GM19397 (cell line): Measurements from ENCODE around the gene ASB11.

ENCODE experiments used
- ATAC-seq: cut with Tn5 transposase; IDR thresholded peaks from one replicate; pipeline ENCODE4 v1.9.1; 2021; ENCODE audit warnings: mild to moderate bottlenecking, moderate library complexity; ENCODE audit not compliant: unreplicated experiment

The ASB11 gene, protein sequence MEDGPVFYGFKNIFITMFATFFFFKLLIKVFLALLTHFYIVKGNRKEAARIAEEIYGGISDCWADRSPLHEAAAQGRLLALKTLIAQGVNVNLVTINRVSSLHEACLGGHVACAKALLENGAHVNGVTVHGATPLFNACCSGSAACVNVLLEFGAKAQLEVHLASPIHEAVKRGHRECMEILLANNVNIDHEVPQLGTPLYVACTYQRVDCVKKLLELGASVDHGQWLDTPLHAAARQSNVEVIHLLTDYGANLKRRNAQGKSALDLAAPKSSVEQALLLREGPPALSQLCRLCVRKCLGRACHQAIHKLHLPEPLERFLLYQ

DNA sequence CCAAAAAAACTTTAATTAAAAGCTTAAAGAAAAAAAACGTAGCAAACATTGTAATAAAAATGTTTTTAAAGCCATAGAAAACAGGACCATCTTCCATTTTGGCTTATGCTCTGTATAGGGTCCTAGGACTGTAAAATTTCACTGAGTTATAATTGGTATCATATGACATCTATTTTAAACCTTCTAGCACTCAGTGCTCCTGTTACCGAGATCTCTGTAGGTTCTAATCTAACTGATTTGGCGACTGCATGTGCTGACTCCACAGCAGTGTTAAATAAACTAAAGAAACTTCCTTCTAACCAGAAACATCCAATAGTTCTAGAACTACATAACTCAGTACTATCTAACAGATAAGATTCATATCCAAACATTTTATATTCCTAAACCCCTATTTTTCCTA lies at the start of gene ASB11:
Gene ASB11 (minus strand): TSS at position 132 of the 400 bp plus-strand sequence. CDS start 35 bp downstream, at position 97.
- ATAC-seq: no peak

DNA sequence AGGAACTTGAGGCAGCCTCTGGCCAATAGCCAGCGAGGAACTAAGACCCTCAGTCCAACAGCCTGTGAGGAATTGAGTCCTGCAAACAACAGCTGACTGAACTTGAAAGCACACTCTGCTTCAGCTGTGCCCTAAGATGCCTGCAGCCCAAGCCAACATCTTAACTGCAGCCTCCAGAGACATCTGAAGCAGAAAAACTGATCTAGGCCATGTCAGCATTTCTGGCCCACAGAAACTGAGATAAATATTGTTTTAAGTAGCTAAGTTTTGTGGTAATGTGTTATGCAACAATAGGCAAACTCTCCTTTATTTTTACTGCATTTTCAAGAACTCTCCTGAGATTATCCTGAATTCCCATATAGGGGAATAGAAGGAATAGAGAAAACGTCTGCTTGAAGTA lies 44.3 kb upstream of the ASB11 start:
- ATAC-seq: no peak

DNA sequence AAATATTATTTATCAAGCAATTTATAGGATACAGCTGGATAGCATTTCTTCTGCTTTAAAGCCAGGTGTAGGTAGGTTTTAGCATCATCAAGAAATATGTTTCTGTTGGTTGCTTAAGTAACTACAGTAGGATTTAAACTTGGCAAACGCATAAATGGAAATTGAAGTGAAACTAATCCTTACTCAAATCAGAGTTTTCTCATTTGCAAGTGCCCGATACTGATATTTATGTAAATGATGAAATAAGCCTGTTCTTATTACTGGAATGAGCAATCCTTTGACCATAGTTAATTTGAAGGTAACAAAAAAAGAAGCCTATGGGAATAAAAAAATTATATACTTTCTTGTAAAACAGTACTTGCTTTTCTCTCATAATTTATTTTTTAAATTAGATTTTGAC lies 43.1 kb upstream of the ASB11 start:
- ATAC-seq: no peak

DNA sequence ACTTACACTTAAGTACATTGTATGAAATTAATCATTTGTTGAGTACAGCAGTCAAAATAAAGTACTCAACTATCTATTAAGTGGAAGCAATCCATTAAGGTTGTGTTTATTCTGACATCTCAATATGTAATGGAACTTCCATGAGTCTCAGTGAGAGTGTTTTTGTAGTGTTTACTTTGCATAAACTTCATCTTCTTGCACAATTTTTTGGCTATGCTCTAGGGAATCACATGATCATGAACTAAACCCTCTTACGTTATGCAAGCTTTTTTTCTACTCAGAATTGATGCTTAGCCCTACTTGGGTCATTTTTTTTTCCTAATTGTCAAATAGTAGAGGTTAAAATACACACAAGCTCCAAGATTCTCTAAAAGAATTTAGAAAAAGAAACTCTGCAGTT lies 41.0 kb upstream of the ASB11 start:
- no peak for ATAC-seq

DNA sequence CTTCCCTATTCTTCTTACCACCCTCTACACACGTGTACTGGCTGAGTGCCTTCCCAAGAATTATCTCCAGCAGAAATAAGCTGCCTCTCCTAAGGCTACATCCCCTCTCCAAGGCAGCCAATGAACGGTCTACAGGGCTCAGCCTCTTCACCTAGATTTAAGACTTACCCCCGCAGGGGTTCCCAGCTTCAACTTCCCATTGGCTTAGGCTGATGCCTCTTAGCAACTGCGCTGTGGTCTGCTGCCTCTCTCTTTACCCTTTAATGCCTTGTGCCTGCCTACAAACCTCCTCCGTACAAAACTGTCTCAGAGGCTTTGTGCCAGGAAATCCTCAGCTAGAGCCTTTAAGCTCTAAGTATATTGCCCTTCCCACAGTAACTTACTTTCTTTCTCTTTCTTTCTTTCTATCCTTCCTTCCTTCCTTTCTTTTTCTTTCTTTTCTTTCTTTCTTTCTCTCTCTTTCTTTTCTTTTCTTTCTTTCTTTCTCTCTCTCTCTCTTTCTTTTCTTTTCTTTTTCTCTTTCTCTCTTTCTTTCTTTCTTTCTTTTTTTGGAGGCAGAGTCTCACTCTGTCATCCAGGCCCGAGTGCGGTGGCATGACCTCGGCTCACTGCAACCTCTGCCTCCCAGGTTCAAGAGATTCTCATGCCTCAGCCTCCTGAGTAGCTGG lies 35.0 kb upstream of the ASB11 start:
- no peak for ATAC-seq

DNA sequence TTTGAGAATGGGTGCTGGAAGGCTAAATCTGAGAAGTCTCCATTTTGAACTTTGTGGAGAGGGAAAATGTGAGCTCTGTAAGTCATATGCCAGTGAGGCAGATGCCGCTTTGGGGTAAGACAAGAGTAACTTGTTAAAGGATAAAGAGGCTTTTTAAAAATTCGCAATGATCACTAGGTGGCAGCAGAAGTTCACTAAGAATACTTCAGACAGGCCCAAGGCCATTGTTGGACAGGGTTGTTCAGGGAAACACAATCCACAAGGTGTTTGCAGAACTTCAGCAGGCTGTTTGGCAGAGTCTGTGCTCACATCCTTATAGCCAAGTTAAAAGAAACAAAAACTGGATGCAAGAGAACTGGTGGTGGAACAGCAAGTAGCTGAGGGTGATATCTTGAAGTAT lies 33.6 kb upstream of the ASB11 start:
- no peak for ATAC-seq

DNA sequence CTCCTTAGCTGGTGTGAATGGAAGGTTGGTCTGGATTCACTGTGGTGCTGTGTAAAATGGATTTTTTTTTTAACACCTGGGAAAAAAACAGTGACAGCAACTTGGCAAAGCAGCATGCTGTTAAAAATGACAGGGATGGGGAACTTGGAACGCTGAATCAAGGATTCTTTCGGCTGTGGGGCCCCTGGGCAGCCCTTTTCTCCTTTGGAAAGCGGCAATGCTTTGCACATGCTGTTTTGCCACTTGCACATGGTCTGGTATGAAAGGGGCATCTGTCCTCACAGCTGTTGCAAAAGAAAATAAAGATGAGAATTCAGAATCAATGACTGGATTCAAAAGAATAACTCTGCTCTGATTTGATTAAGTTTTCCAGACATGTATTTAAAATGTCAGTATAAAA lies 30.5 kb upstream of the ASB11 start:
- ATAC-seq: no peak

DNA sequence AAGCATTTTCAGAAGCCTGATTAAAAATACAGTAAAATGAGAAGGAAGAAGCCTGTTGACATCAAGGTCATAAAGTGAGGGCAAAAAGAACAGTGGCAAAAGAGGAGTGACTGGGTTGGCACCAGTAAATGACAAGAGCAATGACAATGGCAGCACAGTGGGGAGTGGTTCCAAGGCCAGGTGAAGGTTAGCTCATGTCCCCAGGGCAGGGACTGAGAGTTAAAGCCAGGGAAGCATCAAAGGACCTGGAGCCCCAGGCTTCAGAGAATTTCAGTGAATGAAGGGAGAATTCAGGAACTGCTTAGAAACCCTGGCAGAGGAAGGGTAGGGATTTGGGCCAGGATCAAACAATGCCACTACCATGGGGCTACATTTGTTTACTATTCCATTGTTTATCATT lies 28.7 kb upstream of the ASB11 start:
- ATAC-seq: no peak

DNA sequence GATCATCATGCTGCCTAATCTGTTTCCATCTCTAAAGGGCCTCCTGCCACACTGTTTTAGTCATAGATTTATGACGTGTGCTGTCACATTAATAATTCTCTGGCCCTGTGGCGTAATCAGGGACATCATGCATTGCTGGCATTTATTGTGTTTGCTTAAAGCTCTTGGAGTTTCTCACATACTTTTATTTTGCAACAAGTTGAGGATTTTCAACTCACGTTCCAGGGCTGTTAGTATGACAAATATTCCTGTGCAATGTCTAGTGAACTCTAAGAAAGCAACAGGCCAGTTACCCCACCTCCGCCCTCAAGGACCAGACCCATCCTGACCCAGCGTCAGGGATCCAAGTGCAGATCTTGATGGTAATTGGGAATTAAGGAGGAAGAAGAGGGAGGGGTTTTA lies 27.6 kb upstream of the ASB11 start:
- no peak for ATAC-seq

DNA sequence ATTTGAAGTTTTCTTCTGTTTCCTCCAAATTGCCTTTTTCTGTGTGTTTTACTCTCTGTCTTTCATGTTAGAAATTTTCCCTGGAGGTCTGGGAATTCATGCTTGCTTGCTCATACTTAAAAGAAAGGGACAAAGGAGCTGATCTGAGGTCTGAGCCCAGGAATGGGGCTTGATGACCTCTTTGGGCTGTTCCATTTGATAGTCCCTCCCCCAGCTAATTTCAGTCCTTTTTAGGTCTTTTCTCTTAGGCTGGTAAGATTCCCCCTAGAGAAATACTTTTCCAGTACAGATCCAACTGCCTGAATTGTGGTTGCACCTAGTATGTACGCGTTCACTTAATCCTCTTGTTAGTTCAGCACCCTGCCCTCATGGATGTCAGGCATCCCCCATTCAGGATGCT lies 25.4 kb upstream of the ASB11 start:
- ATAC-seq: no peak

DNA sequence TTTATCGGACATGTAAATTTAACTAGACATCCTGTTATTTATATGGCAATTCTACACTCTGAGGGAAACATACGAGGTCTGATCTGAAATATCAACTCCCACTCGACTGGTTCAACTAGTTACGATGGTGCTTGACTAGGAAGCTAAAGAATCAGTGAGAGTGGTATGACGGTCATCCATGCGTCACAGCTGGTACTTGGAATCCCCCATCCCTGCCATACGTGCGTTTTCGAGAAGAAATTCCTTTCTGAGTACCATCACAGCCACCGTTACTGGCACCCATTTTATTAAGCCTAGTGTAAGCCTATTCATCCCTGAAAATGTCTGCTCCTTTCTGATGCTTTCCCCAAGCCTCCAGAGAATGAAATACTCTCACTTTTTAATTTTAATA lies 20.6 kb upstream of the ASB11 start:
- no peak for ATAC-seq

DNA sequence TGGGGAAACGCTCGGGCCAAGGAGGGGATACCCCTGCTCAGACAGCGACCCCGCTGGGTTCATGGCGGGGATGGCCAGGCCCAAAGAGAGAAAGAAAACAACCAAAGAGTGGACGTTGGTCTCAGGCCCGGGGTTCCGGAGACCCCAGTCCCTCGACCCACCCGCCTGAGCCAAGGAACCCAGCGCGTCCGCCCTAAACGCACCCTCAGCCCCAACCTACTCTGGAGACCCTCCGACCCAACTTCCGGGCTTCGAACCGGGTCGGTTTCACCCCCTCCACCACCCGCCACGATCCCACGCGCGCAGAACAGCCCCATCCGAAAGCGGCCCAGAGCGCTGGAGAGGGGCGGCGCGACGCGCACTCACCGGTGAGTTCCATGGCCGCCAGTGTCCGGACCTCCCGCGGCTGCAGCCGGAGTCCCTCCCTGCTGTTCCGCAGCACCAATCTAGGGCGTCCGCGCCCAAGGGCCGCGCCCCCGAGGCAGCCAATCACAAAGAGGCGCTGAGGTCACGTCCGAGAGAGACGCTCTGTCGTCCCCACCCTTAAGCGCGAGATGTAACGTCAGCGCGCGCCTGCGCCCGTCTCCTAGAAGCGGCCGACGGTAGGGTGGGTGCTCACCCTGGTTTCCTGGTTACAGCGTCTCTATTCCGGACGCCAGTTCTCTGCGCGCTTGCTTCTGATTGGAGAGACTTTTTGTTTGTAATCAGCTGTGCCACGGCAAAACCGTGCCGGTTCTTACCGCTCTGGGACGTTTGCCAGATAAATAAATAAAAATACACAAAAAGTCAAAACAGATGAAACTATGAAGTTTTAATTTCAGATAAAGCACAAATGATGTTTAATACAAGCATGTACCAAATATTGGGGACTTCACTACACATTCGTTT lies 19.9 kb upstream of the ASB11 start, which contains the start of gene PIGA:
Gene PIGA (minus strand): TSS at position 389 of the 888 bp plus-strand sequence. CDS start 3,593 bp downstream, outside the sequence.
- ATAC-seq: peak; percentile 100

DNA sequence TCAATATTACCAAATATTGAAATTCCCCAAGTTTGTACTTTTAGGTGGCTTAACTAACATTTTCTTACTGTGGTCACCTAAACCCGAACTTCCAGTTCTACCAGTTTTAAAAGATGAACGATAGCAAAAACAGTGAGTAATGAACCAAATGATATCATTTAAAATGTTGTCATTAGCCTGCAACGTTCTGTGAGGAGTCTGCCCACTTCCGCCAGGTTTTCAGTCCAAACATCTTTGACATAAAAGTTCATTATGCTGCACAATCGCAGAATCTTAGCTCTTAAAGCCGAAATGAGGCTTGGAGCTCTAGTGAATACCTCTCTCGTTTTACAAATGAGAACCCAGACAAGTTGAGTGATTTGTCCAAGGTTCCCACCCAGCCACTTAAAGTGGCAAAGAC lies 19.1 kb upstream of the ASB11 start:
- ATAC-seq: no peak

DNA sequence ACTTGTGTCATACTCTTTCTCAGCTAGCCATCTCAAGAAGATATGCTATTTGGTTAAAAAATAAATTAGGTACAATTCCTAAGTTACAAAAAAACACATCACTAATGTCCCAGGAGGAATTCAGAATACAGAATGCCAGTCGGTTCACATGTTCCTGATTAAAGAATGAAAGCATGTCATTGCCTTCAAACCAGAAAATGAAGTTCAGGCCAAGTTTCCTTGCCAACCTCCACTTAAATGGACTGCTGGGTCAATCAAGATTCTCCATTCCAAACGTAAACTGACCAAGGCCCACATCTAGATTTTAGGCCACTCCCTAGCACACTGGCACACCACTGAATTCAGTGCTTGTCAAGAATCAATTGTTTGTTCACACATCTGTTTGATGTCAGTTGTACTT lies 13.4 kb upstream of the ASB11 start:
- ATAC-seq: no peak

DNA sequence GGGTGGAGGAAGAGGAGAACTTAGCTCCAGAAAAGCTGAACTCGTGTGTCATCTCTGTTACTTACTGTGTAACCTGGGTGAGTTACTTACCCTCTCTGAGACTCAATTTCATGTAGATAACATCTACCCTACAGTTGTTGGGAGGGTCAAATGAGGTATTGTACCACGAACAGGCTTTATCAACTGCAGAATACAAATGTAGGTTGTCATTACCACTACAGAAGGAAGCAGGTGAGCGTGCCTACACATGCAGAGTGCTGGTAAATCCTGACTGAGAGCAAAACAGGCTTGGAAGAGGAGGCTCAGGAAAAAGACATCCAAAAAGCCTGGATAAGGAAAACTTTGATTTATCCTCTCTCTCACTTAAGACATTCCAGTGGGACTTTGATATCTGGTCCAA lies 12.7 kb upstream of the ASB11 start:
- no peak for ATAC-seq

DNA sequence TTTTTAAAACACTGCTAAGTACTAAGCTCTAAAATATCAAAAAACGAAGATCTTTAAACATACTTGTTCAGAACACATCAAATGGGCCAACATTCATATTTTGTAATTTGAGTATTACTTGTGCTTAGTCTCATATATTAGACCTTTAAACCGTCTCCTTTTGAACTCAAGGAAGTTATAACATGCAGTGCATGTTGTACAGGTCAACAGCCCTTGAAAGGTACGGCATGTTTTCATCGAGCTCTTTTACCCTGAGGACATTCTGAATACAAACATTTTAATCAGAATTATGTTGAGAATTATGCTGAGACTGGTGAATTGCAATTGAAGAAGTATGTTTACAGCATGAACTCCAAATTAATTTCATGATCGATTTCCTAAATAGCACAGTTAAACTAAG lies 7.0 kb upstream of the ASB11 start:
- no peak for ATAC-seq

DNA sequence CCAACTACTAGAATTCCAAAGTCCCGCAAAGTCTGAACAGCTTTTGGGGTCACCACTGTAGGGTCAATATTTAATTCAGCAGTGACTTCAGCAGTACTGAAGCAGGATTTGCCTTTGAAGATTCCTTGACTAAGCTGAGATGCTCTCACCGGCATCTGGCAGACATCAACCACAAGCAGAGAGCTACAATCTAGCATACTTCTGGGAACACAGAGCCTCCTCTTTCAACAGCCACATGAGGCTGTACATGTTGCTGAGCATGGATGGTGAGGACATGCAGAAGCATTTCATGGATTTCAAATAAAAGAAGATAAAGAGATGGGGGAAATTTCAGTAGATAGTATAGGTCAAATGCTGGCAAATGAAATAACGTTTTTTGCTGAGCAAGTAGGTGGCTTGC lies 6.6 kb upstream of the ASB11 start:
- no peak for ATAC-seq

DNA sequence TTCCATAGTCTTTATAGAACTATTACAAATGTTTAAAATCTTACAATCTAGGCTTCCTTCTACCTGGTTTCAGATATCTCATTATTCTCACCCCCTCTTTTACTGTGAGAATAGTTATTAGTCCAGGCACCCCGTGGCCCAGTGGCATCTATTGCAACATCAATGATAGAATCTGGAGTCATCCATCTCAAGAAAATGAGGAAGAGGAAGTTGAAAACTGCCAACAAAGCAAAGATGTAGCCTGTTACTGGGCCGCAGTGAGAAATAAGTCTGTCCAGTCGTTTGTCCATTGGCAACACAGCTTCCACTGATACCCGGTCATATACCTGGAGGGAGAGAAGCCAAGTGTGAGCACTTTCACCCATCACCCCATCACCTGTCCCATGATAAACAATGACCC lies 6.0 kb upstream of the ASB11 start:
- no peak for ATAC-seq

DNA sequence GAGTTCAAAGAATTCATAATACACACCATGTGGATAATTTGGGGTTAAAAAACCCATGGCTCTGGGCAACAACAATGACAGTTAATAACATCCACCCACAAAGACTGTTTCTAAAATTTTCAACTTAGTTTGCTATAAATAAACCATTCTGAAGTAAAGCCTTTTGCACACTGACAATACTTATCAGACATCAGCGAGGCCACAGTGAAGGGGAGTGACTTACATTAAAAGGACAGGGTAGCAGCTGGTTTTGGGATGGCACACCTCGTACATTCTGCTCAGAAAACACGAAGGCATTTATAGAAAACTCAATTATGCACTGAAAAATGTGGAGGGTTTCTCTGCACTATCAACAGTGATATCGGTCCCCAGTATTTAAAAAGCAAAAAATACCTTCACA lies 4.9 kb upstream of the ASB11 start:
- no peak for ATAC-seq

DNA sequence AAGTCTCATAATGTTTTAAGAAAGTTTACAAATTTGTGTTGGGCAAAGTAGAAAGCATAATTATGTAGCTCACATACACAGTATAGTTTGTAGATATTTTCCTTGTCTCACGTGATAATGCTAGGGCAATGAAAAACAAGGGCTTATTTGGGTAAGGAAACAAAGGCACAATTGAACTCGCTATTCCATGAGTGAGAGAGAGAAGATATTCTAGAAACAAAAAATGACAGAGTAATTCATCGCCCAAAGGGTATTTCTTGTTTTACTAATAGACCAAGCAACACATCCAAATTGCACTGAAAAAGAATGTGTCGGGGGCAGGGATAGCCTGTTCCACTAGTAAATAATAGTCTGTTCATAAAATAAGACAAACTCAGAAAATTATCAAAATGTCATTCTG lies 3.6 kb upstream of the ASB11 start:
- ATAC-seq: no peak

DNA sequence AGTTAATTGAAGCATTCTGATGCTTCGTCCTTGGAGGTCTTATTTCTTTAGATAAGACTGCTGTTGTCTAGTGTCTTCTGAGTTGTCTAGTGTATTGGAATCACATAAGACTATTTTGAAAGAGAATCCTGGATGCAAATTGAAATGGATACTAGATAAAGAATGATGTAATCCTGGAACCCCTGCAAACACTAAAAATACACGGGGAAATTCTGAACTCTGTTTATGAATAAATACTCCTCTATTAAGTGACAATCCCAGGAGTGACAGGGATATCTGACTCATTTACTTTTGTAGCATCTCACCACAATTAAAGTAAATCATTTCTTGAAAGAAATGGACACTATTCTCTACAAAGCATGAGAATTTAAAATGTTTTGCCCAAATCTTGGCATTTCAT lies 968 bp downstream of the ASB11 start:
- ATAC-seq: no peak

DNA sequence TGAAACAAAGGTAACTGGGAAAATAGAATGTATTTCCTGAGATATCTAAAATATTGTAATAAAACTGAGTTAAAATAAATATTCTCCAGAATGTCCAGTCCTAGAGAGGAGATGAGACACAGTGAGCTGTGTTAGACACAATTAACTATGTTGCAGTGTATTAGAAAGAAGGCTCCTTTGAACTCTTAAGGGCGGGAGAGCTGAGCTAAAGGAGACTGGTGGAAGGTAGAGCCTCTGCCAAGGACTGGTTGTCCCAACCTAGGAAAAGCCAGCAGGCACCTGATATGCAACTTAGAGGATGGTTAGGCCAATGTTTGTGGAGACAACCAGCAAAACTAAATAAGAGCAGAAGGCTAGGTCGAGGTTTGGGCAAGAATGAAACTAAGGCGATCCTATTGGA lies 4.3 kb downstream of the ASB11 start:
- ATAC-seq: no peak
